HG02798 (cell line): ENCODE measurements around the gene UBE2O.

ENCODE experiments used
- ATAC-seq: cut with Tn5 transposase; IDR thresholded peaks from one replicate; pipeline ENCODE4 v1.9.1; 2021; ENCODE audit warnings: mild to moderate bottlenecking; ENCODE audit not compliant: unreplicated experiment, poor library complexity

UBE2O gene

GRCh38 chr17:76444518-76445311 is 8.2 kb downstream of the UBE2O start:
- no peak for ATAC-seq

DNA sequence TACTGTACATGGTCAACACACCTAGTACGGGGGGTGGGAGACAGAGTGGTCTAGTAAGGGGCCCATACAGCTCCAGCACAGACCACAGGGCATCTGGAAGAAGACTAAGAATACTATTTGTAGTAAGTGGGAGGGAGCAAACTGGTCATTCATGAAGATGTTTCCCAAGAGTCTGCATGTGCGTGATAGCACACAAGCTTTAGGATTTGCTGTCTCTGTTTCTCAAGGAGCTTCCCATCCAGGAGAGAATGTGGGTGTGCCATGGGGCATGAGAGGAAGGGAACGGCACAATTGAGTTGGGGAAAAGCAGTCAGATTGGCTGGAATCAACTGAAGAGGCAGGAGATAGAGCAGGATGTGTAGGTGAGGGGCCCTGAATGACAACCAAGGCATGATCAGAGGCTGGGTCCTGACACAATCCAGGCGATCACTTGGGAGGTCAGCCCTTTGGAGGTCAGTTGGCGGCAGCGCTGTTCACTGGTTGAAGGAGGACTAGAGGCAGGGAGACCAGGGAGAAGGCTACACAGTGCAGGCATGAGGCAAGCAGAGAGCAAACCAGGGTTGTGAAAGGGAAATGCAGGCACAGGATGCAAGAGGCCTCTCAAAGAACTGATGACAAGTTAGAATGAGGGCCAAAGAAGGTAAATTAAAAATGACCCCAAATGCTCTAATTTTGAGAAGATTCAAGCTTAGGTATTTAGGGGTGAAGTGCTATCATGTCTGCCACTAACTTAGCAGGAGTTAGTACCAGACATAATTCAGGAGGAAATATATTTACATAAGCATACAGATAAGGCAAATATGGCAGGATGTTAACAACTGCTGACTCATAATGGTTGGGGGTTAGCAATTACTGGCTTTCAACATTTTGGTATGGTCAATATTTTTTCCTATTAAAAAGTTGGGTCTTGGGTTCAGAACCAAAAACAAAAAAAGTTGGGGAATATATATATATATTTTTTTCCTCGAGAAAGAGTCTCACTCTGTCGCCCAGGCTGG is 10.3 kb downstream of the UBE2O start:
- ATAC-seq = no peak

DNA sequence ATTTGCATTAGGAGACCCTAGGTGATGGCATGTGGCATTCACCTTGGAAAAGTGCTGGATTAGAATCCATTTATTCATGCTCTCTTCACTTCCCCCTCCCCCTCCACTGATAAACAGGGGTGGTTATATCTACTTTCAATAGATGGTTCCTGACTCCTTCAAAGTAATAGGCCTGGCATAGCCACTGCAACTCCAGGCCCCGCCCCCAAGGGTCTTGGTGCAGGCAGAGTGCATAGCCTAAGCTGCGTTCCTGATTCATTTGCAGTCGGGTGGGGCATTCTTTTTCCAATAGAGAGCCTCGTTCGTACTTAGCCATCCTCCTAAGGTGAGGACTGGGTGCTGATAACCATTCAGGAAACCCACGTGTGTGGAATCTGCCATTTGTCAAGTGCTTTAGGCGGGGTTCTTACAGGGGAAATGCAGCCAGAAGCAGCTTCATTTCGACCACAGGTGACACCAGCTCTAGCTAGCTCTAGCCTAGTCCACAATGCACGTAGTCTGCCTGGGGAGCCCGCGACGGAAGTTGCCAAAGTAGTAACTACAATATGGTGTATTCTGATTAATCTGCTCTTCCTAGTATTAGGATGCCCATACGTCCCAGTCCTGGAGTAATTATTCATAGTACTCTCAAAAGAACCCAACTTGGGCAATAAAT is 11.1 kb downstream of the UBE2O start:
- ATAC-seq = no peak

DNA sequence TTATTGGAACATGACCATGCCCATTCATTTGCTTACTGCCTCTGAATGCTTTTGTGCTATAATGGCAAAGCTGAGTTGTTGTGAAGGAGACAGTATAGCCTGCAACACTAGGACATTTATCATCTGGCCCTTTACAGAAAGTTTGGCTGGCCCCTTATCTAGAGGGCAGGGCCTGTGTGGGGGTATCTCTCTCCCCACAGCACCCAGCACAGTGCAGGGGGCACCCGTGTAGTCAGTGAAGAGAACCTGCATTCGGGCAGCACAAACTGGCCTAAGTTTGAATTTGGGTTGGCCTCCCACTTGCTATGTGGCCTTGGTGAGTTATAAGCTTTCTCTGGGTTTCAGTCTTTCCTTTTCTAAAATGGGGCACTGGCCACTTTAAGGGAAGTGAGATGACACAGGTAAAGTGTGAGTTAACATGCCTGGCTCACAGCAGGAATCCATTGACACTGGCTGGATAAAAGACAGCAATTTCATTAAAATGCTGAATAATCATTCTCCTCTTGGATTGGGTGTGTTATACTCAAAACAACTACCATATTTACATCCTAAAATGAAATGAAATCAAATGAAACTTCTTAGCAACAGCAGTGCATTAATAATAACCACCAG is 12.1 kb downstream of the UBE2O start:
- ATAC-seq = no peak

- no peak for ATAC-seq
Observed at GRCh38 chr17:76439314-76439928, 13.5 kb downstream of the UBE2O start.

GRCh38 chr17:76438906-76439305 is 14.0 kb downstream of the UBE2O start:
- ATAC-seq = no peak

DNA sequence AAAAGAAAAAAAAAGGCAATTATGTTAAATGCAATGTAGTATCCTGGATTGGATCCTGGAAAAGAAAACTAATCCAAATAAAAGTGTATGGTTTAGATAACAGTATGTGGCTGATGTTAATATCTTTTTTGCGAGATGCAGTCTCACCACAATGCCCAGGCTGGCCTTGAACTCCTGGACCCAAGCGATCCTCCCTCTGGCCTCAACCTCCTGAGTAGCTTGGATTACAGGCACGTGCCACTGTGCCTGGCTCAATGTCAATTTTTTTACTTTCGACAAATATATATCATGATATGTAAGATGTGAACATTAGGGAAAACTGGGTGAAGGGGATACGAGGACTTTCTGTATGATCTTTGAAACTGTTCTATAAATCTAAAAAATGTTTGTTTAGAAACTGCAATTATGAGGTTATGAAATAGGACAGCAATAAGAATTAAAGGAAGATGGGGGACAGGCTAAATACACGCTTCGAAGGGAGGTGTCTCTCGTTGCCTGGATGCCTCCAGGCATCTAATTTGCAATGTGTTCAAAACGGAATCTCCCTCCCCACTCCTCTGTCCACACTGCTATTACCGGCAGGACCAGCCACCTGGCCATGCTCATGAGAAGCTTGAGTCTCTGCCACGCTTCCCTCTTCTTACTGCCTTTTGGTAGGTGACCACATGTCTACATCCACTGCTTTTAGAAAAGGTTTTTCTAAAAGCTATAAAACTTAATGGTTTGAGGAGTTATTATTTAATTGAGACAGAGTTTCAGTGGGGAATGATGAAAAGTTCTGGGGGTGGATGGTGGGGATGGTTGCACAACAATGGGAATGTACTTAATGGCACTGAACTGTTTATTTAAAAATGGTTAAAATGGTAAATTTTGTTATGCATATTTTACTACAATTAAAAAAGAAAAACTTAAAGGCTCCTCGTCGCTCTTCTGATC is 15.2 kb downstream of the UBE2O start:
- ATAC-seq = no peak

GRCh38 chr17:76435751-76436150 is 17.2 kb downstream of the UBE2O start:
- no peak for ATAC-seq

GRCh38 chr17:76434870-76435269 is 18.1 kb downstream of the UBE2O start:
- ATAC-seq = no peak

DNA sequence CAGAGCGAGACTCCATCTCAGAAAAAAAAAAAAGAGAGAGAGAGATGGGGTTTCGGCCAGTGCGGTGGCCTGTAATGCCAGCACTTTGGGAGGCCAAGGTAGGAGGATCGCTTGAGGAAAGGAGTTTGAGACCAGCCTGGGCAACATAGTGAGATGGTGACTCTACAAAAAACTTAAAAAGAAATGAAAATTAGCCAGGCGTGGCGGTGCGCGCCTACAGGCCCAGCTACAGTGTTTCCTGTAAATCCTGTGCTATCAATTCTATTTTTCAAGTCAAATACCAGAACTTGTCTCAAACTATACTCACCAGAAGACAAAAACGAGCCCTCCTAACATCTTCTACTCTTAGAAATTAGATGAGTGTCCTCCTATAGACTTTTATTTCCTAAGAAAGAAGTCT is 19.3 kb downstream of the UBE2O start:
- ATAC-seq = no peak

- no peak for ATAC-seq
Observed at GRCh38 chr17:76432712-76433336, 20.1 kb downstream of the UBE2O start.

GRCh38 chr17:76432004-76432403 is 20.9 kb downstream of the UBE2O start:
- no peak for ATAC-seq

DNA sequence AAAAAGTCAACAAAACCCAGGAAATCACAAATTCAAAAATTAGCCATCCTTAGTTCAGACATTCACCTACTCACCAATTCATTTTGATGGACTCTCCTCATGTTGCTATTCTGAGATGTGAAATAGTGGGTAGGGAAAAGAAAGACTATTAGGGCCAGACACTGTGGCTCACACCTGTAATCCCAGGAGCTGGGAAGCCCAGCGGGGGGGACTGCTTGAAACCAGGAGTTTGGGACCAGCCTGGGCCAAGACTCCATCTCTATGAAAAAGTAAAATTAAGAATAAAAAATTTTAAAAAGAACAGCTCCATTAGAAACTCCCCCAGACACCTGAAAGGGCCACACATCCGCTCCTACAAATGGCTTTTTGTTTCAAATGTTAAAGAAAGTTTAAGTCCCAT is 21.4 kb downstream of the UBE2O start:
- no peak for ATAC-seq

- ATAC-seq = no peak
Observed at GRCh38 chr17:76428511-76428910, 24.4 kb downstream of the UBE2O start.

GRCh38 chr17:76427501-76428231 is 25.3 kb downstream of the UBE2O start:
- no peak for ATAC-seq

- ATAC-seq = no peak
Observed at GRCh38 chr17:76426853-76427252, 26.1 kb downstream of the UBE2O start.

GRCh38 chr17:76422860-76423259 is 30.1 kb downstream of the UBE2O start:
- ATAC-seq = no peak

DNA sequence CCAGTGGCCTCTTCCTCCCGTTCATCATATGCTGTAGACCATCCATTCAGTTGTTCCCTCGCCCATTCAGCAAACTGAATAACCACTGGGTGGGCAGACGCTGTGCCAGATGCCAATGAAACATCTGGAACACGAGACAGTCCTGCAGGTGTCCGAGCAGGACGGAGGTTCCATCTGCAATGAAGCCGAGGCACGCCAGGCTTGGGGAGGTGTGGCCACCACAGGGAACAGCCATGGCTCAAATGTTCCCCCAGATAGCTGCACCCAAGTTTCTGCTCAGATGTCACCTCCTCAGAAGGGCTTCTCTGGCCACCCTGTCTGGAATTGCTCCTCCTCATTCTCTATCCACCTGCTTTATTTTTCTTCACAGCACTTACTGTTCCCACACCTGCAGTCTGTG is 30.5 kb downstream of the UBE2O start:
- no peak for ATAC-seq
